ENCODE results near the gene SURF4. TPM values are rescaled to one million over a fixed set of nuclear protein-coding genes. Genes with fewer than 3 reads are reported as not detected.
"Not testable (repeated sequence)": the region's sequence is repeated elsewhere in the genome, so short reads cannot be mapped to it uniquely, and the experiment has no call there.

SURF4 gene
- total RNA-seq, 1 donor from 2014 or later: 243 TPM

- Mint-ChIP-seq H3K4me1 (ENCODE audit: low read depth) (peaks cover 17% of the 10 kb centered on the region), H3K27ac (ENCODE audit: unreplicated experiment) (no peak overlapping the region), H3K9me3 (ENCODE audit: low read depth) (no peaks in the 10 kb centered on the region), H3K36me3 (ENCODE audit: low read depth) (no peaks in the 10 kb centered on the region), H3K4me3 (ENCODE audit: unreplicated experiment) (no peak overlapping the region), H3K27me3 (ENCODE audit: low read depth) (no peaks in the 10 kb centered on the region)
- TF ChIP-seq CTCF (IDR thresholded peaks at IDR 0.05): no peak
- no peak for DNase-seq (ENCODE audit: low spot score)
Measured at GRCh38 chr9:133379153-133380086, 3.6 kb upstream of the SURF4 start.

GRCh38 chr9:133378408-133378962, 2.6 kb upstream of the SURF4 start:
- no peak for DNase-seq (ENCODE audit: low spot score)
- no peaks in the 10 kb centered on the region for H3K27me3 Mint-ChIP-seq (ENCODE audit: low read depth)
- no peaks in the 10 kb centered on the region for H3K9me3 Mint-ChIP-seq (ENCODE audit: low read depth)
- H3K36me3 Mint-ChIP-seq (ENCODE audit: low read depth): no peaks in the 10 kb centered on the region
- H3K4me1 Mint-ChIP-seq (ENCODE audit: low read depth): peaks cover 22% of the 10 kb centered on the region
- H3K4me3 Mint-ChIP-seq (ENCODE audit: unreplicated experiment): no peak overlapping the region
- no peak overlapping the region for H3K27ac Mint-ChIP-seq (ENCODE audit: unreplicated experiment)
- no peak for TF ChIP-seq CTCF (IDR thresholded peaks at IDR 0.05)

GRCh38 chr9:133377721-133378216, 1.9 kb upstream of the SURF4 start:
- TF ChIP-seq CTCF (IDR thresholded peaks at IDR 0.05): no peak
- Mint-ChIP-seq H3K27ac (ENCODE audit: unreplicated experiment) (no peak overlapping the region), H3K9me3 (ENCODE audit: low read depth) (no peaks in the 10 kb centered on the region), H3K4me1 (ENCODE audit: low read depth) (peaks cover 27% of the 10 kb centered on the region), H3K27me3 (ENCODE audit: low read depth) (no peaks in the 10 kb centered on the region), H3K4me3 (ENCODE audit: unreplicated experiment) (no peak overlapping the region), H3K36me3 (ENCODE audit: low read depth) (no peaks in the 10 kb centered on the region)
- no peak for DNase-seq (ENCODE audit: low spot score)

- H3K4me1 Mint-ChIP-seq (ENCODE audit: low read depth): peaks cover 31% of the 10 kb centered on the region
- DNase-seq (ENCODE audit: low spot score); H3K36me3 Mint-ChIP-seq (ENCODE audit: low read depth); H3K9me3 Mint-ChIP-seq (ENCODE audit: low read depth); H3K27ac Mint-ChIP-seq (ENCODE audit: unreplicated experiment); H3K4me3 Mint-ChIP-seq (ENCODE audit: unreplicated experiment); H3K27me3 Mint-ChIP-seq (ENCODE audit: low read depth): not testable (repeated sequence)
Measured at GRCh38 chr9:133377280-133377679, 1.4 kb upstream of the SURF4 start.

- Mint-ChIP-seq H3K4me3 (ENCODE audit: unreplicated experiment) (peak overlapping the region; percentile 84), H3K27ac (ENCODE audit: unreplicated experiment) (peak overlapping the region; percentile 97), H3K9me3 (ENCODE audit: low read depth) (no peaks in the 10 kb centered on the region), H3K36me3 (ENCODE audit: low read depth) (peaks cover 4% of the 10 kb centered on the region), H3K4me1 (ENCODE audit: low read depth) (peaks cover 51% of the 10 kb centered on the region), H3K27me3 (ENCODE audit: low read depth) (no peaks in the 10 kb centered on the region)
- DNase-seq (ENCODE audit: low spot score): no peak
- TF ChIP-seq CTCF (IDR thresholded peaks at IDR 0.05): peak; percentile 65
Measured at GRCh38 chr9:133375116-133375723, 640 bp downstream of the SURF4 start.
